PC-3 (cell line): ENCODE measurements around the gene TTC7B. TPM values are rescaled to one million over a fixed set of nuclear protein-coding genes. Genes with fewer than 3 reads are reported as not detected.

ENCODE experiments used
- ATAC-seq: fragments of 200-7000 bp; cut with Tn5 transposase; 2 replicates; pipeline ENCODE4 v1.9.1; 2020; ENCODE audit warnings: mild to moderate bottlenecking, moderate library complexity
- BruUV-seq: library from RNA; stranded (reverse); fragments of 400-500 nt; replicated peaks from 2 replicates; lab custom pipeline; 2021; lab: Mats Ljungman, UMichigan
- CTCF ChIA-PET: fragments of 300-600 bp; sonication (Branson Sonifier 250); formaldehyde crosslinking; loops from one replicate; lab custom pipeline; 2022; ENCODE audit warnings: antibody characterized with exemption; lab: Charles Lee
- POLR2A ChIA-PET: fragments of 300-600 bp; sonication (Branson Sonifier 250); formaldehyde crosslinking; loops from one replicate; lab custom pipeline; 2022; ENCODE audit warnings: antibody characterized with exemption; ENCODE audit not compliant: unreplicated experiment; lab: Charles Lee
- DNase-seq: peaks from one replicate; pipeline ENCODE4 v3.0.0-alpha.2; 2015
- H2AFZ ChIP-seq: fragments of 300-600 bp; sonication (generic); 2 replicates; pipeline ENCODE4 v1.6.0; 2016; ENCODE audit warnings: antibody characterized with exemption, low read length
- H3F3A ChIP-seq: fragments of 300-600 bp; sonication (generic); one replicate; pipeline ENCODE4 v1.6.0; 2017; ENCODE audit warnings: antibody characterized with exemption, low read length, control low read depth, mild to moderate bottlenecking; ENCODE audit not compliant: unreplicated experiment
- H3K27ac ChIP-seq: fragments of 300-600 bp; sonication (generic); 2 replicates; pipeline ENCODE4 v1.5.1; 2016; ENCODE audit warnings: mild to moderate bottlenecking, low read length
- H3K27me3 ChIP-seq: fragments of 300-600 bp; sonication (generic); 2 replicates; pipeline ENCODE4 v1.6.1; 2016; ENCODE audit warnings: low read length, mixed read lengths
- H3K36me3 ChIP-seq: fragments of 300-600 bp; sonication (generic); 2 replicates; pipeline ENCODE4 v1.6.1; 2016; ENCODE audit warnings: low read depth, mixed run types, low read length, mixed read lengths
- H3K4me1 ChIP-seq: fragments of 300-600 bp; sonication (generic); 2 replicates; pipeline ENCODE4 v1.5.1; 2016; ENCODE audit warnings: low read length; ENCODE audit not compliant: insufficient read depth
- H3K4me2 ChIP-seq: fragments of 300-600 bp; sonication (generic); 2 replicates; pipeline ENCODE4 v1.6.0; 2016; ENCODE audit warnings: low read length
- H3K4me3 ChIP-seq: fragments of 300-600 bp; sonication (generic); 2 replicates; pipeline ENCODE4 v1.5.1; 2016; ENCODE audit warnings: mild to moderate bottlenecking, low read length, mixed read lengths
- H3K79me2 ChIP-seq: fragments of 300-600 bp; sonication (generic); 2 replicates; pipeline ENCODE4 v1.6.1; 2017; ENCODE audit warnings: low read length, mixed read lengths
- H3K9ac ChIP-seq: fragments of 300-600 bp; sonication (generic); 2 replicates; pipeline ENCODE4 v1.6.0; 2016; ENCODE audit warnings: mild to moderate bottlenecking, low read length
- H3K9me2 ChIP-seq: fragments of 300-600 bp; sonication (generic); replicated peaks from 2 replicates; pipeline ENCODE4 v1.6.1; 2016; ENCODE audit warnings: mixed run types, low read length, mixed read lengths
- H3K9me3 ChIP-seq: fragments of 300-600 bp; sonication (generic); 2 replicates; pipeline ENCODE4 v1.6.1; 2016; ENCODE audit warnings: low read length, mixed read lengths
- H4K20me1 ChIP-seq: fragments of 300-600 bp; sonication (generic); 2 replicates; pipeline ENCODE4 v1.6.1; 2016; ENCODE audit warnings: low read length, mixed read lengths
- CTCF ChIP-seq: fragments of 300-600 bp; sonication (generic); conservative IDR thresholded peaks from 2 replicates; pipeline ENCODE4 v1.5.1; 2017; ENCODE audit warnings: antibody characterized with exemption, low read depth, mild to moderate bottlenecking, low read length
- EZH2 ChIP-seq: fragments of 300-600 bp; sonication (generic); IDR thresholded peaks from one replicate; pipeline ENCODE4 v1.6.1; 2017; ENCODE audit warnings: antibody characterized with exemption, mild to moderate bottlenecking, low read length; ENCODE audit not compliant: unreplicated experiment
- EZH2phosphoT487 ChIP-seq: fragments of 300-600 bp; sonication (generic); IDR thresholded peaks from 2 replicates; pipeline ENCODE4 v1.6.1; 2018; ENCODE audit warnings: mild to moderate bottlenecking, antibody characterized with exemption, low read length, borderline replicate concordance
- intact Hi-C: fragments of 100-400 bp; cut with micrococcal nuclease; formaldehyde crosslinking; loops from 2 replicates; pipeline ENCODE4 v1.9.0; 2023
- total RNA-seq: library from RNA; depleted of rRNA; stranded (reverse); fragments of >200 nt; gene quantifications from 2 replicates; pipeline ENCODE4 v1.2.3, GENCODE V29; 2014

Gene TTC7B
- total RNA-seq, 1 experiment from 2014 or later: 45.6 TPM

GRCh38 chr14:90804292-90805083, 11.7 kb downstream of the TTC7B start:
- no peak for DNase-seq
- Histone ChIP-seq H4K20me1 (no peaks in the 10 kb centered on the region), H3K36me3 (no peaks in the 10 kb centered on the region), H3K27ac (no peak overlapping the region), H3K79me2 (peaks cover 4% of the 10 kb centered on the region; the same call in 1 of the 2 replicates), H3K27me3 (no peaks in the 10 kb centered on the region), H3K9me3 (no peaks in the 10 kb centered on the region), H3F3A (no peaks in the 10 kb centered on the region), H3K4me2 (no peak overlapping the region), H2AFZ (no peak overlapping the region), H3K4me1 (peaks cover 8% of the 10 kb centered on the region), H3K9me2 (no peaks in the 10 kb centered on the region), H3K9ac (no peak overlapping the region), H3K4me3 (no peak overlapping the region)
- BruUV-seq: no TSS peak
- POLR2A ChIA-PET: interaction anchor here (0.7 kb wide), 1 partner anchor 10 kb away, joined by 6 read pairs; no protein-coding TSS in a partner anchor
- intact Hi-C loops: no loop called here
- TF ChIP-seq EZH2 (no peak), CTCF (no peak), EZH2phosphoT487 (no peak)
- ATAC-seq: no peak
- CTCF ChIA-PET: interaction anchor here (0.6 to 0.7 kb wide), 2 partner anchors 46 to 201 kb away, joined by 3 to 5 read pairs; no protein-coding TSS in a partner anchor

GRCh38 chr14:90803249-90803648, 13.0 kb downstream of the TTC7B start:
- no peak overlapping the region for H2AFZ ChIP-seq

More at GRCh38 chr14:90803249-90803648, 13.0 kb downstream of the TTC7B start:
- DNase-seq (no peak), ATAC-seq (no peak)
- POLR2A ChIA-PET: no interaction called here
- no peak overlapping the region for H3K27ac ChIP-seq
- H3K36me3 ChIP-seq: no peaks in the 10 kb centered on the region
- CTCF ChIA-PET: no interaction called here
- H3K4me2 ChIP-seq: no peak overlapping the region
- H3K9ac ChIP-seq: no peak overlapping the region
- TF ChIP-seq EZH2phosphoT487 (no peak), EZH2 (no peak), CTCF (no peak)
- BruUV-seq: no TSS peak
- H3K9me2 ChIP-seq: no peaks in the 10 kb centered on the region
- H3K79me2 ChIP-seq: no peaks in the 10 kb centered on the region
- H3F3A ChIP-seq: no peaks in the 10 kb centered on the region
- intact Hi-C loops: no loop called here
- H3K4me3 ChIP-seq: no peak overlapping the region
- H4K20me1 ChIP-seq: no peaks in the 10 kb centered on the region
- no peaks in the 10 kb centered on the region for H3K9me3 ChIP-seq
- H3K27me3 ChIP-seq: no peaks in the 10 kb centered on the region
- peaks cover 8% of the 10 kb centered on the region for H3K4me1 ChIP-seq
